Medulla oblongata (tissue), 1 donor: ENCODE results near the gene IFNW1.

Experiments
- DNase-seq: peaks from one replicate; pipeline ENCODE4 v3.0.0-alpha.2; 2015; ENCODE audit errors: extremely low spot score

Gene IFNW1

GRCh38 chr9:21110708-21111576 lies 30.7 kb downstream of the IFNW1 start:
- peak; percentile 90 for DNase-seq

GRCh38 chr9:21104787-21105186 lies 36.8 kb downstream of the IFNW1 start:
- DNase-seq = peak; percentile 60

DNA sequence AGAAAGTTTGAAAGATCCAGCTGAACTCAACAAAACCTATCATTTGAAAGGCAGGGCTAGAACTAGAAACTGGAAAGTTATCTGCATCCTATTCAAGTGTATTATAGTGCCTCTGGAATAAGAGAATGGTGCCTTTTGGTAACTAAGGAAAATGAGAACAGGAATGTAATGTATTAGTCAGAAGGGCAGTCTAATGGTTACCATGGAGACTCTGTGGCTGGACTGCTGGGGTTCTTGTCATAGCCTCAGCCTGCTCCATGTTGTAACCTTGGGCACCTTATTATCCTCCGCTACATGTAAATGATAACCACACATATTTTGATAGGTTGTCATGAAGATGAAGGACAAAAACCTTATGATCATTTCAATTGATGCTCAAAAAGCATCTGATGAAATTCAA lies 39.3 kb downstream of the IFNW1 start:
- DNase-seq = no peak

GRCh38 chr9:21097817-21098216 lies 43.8 kb downstream of the IFNW1 start:
- DNase-seq = no peak

DNA sequence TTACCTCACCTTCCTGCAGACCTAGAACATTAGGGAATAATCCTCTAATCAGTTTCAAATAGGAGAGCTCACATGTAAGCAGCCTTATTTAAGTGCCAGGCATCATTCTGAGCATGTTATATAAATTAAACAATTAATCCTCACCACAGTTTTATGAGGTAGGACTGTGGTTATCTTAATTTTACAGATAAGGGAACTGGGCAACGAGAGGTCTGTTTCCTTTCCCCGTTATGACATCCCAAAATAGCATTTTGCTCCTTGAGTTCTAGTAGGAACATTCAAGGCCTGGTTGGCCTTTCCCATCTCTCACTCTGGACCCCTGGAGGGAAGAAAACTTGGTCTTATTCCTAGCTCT lies 44.8 kb downstream of the IFNW1 start:
- no peak for DNase-seq

DNA sequence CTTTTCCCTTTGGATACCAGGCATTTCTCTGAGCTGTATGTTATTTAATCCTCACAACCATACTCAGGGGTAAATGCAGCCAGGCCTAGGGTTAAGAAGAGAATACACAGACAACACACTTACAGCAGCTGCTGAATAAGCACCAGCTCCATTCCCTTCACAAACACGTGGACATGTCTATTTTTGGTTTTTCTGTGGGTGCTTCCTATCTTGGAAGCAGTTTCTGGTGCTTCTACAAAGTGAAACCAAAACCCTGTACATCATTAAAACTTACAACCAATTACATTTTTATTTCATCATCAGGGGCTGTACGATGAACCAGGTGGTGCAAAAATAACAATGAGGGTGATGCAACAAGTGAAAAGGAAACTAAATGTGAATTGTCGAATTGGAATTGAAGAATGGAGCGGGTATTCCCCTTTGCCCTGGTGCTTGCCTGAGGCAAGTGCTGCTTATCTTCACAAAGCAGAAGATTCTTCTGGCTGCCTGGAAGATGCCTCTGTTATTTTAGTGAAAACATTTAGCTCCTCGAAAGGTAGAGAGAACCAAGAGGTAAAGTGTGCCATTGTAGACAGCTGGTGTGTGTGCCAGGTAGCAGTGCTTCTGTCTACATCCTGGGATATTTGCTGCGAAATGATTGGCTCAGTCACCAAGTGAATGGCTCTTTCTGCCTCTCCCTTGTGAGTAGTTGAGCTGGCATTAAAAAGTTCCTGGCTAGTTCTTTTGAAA lies 45.3 kb downstream of the IFNW1 start:
- DNase-seq = peak; percentile 74

- no peak for DNase-seq
Measured at GRCh38 chr9:21095561-21095960, 46.1 kb downstream of the IFNW1 start.
